NCI-H82 (cell line): ENCODE measurements around the gene EIF2D.
"Not testable (repeated sequence)": the region's sequence is repeated elsewhere in the genome, so short reads cannot be mapped to it uniquely, and the experiment has no call there.

Source experiments
- DNase-seq: peaks from one replicate; lab custom pipeline; 2025; lab: John Stamatoyannopoulos, UW

Gene EIF2D, protein sequence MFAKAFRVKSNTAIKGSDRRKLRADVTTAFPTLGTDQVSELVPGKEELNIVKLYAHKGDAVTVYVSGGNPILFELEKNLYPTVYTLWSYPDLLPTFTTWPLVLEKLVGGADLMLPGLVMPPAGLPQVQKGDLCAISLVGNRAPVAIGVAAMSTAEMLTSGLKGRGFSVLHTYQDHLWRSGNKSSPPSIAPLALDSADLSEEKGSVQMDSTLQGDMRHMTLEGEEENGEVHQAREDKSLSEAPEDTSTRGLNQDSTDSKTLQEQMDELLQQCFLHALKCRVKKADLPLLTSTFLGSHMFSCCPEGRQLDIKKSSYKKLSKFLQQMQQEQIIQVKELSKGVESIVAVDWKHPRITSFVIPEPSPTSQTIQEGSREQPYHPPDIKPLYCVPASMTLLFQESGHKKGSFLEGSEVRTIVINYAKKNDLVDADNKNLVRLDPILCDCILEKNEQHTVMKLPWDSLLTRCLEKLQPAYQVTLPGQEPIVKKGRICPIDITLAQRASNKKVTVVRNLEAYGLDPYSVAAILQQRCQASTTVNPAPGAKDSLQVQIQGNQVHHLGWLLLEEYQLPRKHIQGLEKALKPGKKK

DNA sequence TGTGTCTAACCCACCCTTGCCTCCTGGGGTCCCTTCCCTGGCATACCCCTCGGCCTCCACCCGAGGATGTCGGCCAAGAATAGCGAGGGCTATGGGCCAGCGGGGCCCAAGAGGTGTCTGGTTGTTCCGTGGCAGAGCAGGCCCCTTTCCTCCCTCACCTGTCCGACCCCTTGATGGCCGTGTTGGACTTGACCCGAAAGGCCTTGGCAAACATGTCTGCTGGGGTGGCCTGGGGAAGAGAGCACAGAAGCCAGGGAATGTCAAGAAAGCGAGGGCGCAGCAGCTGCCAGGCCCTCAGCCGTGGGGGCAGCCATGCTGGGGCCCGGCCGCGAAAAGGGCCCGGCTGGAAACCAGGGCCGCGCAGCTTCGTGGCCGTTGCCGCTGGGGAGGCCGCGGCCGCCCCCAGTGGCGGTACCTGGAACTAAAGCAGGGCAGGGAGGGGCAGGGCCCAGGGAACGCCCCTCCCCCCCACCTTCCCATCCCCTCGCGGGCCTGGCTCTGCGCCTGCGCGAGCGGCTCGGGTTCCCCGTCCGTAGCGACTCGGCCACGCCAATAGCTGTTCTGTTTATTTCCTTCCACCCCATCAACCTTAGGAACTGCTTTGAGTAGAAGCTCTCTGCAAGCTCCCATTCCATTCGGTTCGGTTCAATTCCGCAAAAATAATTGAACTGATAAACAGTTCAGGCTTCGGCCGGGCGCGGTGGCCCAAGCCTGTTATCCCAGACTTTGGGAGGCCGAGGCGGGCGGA, at the start of gene EIF2D:
EIF2D (minus strand) TSS at position 337 of the 748 bp plus-strand sequence; CDS start at position 214, 123 bp downstream.
- DNase-seq, result peak; percentile 98

DNA sequence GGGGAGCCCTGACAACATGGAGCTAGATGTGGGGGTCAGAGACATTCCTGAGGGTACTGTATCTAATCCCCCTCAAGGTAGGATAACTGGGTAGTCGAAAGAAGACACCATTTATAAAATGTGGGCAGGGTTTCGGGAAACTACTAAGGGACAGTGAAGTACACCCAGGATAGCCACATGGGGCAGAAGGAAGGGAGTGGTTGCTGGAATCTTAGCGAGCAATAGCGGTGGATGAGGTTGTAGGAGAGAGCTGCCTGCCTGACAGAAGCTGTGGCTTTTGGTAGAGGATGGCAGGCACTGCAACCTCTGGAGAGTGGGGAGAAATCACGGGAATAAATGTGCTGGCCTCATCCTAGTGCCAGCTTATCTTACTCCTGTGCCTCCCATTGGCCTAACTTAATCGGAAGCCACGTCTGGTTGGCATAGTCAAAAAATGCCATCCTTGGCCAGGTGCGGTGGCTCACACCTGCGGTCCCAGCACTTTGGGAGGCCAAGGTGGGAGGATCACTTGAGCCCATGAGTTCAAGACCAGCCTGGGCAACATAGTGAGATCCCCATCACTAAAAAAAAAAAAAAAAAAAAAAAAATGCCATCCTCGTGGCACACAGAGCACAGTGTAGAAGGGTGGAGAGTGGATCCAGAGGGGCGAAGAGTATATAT, 49.0 kb upstream of the EIF2D start:
- DNase-seq, result peak; percentile 16

DNA sequence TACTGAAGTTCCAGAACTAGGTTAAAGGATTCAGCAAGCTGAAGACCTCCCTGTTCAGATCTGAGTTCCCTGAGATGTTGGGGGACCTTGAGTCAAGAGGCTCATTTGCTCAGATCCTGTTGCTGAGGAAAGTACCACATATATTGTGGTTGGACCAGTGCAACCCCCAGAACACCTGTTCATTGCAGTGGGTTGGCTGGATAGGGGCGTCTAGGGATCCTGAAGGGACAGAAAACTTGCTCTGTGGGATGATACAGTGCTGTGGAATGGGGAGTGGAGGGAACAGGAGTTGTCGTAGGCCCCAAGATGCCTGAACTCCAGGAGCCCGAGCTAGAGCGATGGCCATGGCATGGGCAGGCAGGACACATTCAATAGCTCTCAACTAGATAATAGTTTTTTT, 47.9 kb upstream of the EIF2D start:
- DNase-seq, result no peak

DNA sequence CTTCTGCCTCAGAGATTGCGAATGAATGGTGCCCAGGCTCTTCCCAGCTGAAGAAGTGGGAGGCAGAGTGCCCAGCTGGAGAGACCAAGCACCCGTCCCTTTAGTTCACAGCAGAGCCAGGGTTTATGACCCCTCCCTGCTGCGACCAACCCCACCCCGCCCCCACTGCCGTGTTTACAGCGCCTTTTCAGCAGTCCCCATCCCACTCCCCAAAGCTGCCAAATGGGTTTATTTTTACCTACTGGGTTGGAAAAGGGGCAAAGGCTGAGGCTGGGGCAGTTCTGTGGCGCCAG, 46.7 kb upstream of the EIF2D start:
- no peak for DNase-seq

DNA sequence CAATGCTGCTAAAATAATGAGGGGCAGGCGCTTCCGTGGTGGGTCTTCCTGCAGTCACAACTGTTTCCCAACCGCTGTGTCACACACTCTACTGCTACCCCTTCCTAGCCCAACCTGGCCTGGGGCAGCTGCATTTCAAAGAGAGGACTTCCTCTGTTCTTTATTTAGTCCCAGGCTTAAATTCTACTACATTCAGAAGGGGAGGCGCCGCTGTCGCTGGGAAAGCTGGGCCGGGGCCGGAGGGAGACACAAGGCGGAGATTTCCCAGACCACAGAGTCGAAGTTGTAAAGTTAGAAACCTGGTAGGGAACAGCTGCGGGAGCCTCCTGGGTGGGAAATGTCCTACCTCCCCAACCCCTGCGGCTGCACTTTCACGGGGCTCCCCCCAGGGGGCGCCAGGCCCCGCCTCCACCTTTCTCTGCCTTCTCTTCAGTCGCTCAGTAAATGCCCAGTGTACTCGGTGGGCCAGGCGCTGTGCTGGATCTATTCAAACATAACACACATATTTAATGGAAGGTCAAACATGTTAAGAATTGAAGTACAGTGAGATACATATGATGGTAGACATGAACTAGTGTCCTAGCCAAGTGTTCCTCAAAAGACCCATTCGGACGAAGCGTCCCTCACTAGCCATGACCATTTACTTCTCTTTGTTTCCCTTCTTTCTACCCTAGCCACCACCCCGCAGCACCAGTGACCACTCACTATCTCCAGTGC, 46.2 kb upstream of the EIF2D start:
- peak; percentile 61 for DNase-seq

DNA sequence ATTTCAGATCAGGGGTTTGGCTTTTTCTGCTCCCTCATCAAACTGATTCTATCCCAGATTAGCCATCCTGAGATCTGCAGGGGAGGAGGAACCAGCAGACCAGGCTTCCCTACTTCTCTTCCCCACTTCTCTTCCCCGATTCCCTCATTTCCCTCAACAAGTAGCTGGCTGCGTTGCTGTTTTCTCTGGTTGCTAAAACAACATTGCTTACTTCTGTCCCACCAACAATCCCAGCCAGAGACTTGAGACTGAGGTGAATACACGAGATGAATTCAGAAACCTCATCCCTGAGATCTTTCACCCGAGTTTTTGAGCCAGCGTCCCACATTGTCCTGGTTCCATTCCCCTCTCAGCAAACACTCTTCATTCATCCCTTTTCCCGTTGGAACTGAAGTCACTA, 45.5 kb upstream of the EIF2D start:
- no peak for DNase-seq

DNA sequence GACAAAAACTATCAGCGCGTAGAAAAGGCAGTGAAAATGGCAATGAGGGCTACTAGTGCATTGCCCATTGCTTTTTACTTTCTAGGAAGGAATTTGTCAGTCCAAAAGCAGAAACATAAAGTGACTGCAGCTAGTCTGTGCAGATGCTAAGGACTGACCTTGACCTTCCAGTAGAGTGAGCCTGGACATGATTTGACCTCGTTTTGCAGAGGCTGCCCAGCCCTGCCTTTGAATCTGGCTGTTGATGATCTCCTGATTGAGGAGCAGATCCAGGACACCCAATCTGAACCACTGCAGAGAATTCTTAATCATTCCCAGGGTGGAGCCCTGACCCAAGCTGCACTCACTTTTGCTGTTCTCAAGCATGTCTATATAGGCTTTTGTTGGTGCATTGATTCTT, 44.7 kb upstream of the EIF2D start:
- no peak for DNase-seq

DNA sequence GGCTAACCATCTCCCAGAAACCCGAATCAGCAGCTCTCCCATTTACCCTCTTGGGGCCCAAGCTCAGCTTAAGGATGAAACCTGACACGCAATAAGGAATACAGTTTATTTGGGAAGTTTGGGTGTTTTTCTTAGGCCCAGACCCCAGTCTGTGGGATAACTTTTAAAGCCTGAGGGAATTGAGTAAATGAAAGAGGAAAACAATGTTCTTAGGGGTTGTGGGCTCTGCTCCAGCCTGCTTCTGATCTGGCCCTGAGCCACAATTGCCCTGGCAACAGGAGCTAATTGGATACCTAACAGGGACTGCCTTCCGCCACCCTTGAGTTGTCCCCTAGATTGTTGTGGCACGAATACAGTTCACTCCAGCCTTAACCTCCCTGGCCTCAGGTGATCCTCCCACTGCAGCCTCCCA, 43.2 kb upstream of the EIF2D start:
- DNase-seq, result peak; percentile 88

DNA sequence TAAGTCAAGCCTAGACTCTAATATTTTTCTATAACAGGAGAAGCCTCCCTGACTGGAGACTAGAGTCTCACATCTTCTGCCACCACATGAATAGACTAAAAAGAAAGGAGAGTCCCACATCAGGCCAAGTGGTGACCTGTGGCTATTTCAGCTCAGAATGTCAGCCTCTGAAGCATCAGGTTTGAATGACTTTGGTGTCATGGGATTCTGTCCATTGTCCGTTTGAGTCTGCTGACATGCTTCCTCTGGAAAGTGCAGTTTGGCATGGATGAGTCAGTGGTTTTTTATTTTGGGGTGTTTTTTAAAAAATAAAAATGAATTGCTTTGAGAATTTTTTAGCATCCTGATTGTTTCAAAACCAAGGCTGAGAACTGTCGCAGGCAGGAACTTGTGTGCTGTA, 42.6 kb upstream of the EIF2D start:
- no peak for DNase-seq

DNA sequence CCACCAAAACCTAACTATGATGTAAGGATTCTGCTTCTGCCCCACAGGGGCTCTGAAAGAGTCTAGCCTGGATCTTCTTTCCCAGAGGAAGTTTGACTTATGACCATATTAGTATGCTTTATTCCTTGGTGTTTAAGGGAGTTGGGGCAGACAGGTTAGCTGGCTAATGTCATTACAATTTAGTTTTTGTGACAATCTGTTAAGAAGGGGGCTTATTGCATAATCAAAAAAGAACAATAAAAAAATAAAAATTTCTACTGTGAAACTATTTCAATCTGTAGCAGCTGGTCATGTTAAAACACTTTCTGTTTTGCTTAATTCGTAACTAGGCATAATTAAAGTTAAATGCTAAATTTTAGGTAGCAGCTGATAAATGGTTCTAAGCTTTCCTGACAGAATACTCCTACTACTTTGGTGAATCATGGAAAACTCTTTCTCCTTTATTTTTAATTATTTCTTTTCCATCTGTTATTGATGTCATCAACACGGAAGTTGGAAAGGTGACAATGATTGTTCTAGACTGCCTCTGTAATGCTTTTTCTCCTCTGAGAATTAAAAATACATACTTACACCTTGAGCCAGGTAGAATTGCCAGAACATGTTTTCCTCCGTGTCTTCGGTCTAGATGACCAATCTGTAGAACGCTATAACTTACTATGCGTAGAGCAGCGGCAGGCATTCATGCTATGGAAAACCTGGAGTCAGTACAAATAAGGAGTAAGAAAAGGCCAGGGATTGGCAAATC, 41.6 kb upstream of the EIF2D start:
- DNase-seq, result no peak

DNA sequence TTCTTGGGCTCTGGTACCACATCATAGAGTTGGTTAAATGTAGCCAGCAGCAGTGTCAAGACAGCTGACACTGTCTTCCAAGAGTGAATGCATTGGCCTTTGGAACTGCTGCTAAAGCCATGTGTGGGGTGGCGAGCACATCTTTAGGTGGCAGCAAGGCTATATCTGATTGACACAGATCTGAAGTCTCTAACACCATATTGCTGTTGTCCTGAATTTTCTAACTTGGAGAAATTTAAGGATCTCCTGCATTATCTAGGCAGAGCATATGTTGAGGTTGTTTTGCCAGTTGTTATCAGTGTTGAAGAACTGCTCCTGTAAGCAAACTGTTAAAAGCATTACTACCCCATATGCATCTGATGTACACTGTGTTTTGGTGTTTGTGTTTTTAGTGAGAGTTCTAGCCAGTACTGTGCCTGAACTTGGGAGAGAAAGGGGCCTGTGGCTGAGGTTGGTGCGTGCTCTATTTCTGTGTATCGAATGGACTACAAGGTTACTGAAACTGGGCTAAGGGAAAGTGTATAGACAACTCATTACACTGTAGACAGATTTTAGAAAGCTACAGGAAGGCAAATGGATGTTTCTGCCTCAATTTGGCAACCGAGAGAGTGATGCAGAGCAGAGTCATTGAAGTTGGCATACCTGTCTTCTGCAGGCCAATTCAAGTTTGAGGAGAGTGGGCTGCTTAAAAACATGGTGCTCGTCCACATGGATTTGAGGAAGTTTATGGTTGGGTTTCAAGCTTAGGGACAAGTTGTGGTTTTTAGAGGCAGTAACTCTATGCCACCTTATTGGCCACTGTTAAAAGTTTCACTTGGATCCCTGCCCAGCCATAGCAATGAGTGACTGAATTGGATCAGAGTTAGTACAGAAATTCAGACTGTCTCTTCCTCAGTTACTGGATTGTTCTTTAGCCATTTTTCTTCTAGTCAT, 40.0 kb upstream of the EIF2D start:
- DNase-seq, result no peak

DNA sequence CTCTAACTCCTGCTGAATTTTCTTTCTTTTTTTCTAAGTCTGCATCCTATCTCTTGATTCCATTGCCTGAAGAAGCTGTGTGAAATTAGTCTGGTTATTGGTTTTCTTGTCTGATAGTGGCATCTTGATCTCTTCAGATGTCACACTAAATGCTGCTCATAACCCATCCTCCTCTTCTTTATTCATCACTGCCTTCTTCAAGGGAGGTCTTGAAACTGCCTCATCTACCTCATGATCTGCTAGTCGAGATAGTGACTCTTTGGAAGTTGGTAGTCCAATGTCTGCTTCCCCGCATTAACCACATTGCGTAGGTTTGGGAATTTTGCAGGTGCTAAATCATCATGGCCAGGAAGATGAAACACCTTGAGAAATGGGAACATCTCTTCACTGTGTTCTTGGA, 38.7 kb upstream of the EIF2D start:
- DNase-seq, result peak; percentile 71

DNA sequence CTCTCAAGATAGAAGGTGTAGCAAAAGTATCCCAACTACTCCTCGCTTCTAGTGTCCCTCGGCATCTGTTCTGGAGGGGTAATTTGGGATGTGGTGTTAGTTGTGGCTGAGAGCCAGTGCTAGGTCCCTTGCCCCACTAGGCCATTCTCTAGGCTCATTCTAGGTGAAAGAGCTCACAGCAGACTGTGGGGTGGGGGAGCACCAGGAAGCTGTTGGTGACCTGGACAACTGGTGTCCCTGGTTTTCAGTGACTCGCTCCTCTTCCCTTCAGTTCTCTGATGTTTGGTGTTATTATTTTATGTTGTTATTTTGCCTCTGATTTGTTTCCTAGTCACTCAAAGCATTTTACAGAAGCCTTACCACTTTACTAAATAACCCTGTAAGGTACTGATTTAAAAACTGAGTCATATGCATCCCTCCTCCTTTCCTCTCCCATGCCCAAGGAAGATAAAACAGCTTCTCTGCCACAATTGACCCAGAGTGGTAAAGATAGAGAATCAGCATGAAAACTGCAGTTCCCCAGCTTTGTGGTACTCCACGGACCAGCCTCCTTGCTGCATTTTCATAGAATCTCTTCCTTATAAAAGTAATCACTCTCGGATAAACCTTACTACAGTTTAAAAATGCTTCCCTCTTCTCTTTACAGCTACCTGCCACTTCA, 37.1 kb upstream of the EIF2D start:
- peak; percentile 27 for DNase-seq

DNA sequence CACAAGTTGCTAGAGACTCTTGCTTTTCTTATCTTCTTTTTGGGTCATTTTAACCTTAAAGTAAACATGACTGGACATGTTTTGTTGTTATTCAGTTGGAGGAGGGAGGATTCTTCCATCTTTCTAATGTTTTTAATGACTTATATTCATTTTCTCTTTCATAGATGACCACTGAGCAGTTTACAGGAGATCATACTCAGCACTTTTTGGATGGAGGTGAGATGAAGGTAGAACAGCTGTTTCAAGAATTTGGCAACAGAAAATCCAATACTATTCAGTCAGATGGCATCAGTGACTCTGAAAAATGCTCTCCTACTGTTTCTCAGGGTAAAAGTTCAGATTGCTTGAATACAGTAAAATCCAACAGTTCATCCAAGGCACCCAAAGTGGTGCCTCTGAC, 35.0 kb upstream of the EIF2D start:
- DNase-seq, result no peak

DNA sequence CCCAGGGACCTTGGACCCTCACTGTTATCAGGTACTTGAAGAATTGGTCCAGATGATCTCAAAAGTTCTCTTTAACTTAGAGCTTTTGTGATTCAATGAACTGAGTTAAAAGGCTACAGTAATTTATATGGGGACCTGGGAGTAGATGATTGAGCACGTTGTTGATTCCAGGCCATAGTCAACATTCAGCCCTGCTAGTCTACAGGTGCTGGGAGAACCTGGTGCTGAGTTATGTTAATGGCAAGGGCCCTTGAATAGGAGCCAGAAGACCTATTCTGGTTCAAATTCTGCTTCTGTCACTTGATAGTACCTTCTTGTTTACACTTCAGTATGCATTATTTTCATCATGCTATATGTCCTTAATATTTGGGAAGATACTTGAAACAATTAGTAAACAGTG, 34.2 kb upstream of the EIF2D start:
- no peak for DNase-seq

DNA sequence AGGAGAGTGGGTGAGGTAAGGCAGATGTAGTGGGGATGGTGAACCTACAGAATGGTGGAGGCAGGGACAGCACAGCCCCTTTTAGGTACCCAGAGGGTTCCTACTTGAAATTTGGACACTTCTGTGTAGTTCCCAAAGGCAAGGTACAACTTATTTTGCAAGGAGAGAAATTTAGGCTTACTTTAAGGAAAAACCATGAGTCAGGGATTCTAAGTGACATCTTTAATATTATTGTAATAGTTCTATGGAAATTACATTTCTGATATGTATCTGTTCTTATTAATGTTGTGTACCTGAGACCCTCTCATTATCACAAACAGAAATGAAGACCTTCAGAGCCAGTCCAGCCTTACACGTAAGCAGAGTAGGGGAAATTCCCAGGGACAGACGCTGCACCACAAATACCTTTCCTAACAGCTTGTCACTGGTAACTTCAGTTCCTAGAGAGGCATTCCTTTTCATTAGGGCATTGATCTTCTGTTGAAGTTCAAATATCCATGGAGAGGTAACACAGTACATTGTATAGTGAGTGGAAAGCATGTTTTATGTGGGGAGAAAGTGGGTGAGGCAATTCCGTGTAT, 30.9 kb upstream of the EIF2D start:
- DNase-seq, result no peak

DNA sequence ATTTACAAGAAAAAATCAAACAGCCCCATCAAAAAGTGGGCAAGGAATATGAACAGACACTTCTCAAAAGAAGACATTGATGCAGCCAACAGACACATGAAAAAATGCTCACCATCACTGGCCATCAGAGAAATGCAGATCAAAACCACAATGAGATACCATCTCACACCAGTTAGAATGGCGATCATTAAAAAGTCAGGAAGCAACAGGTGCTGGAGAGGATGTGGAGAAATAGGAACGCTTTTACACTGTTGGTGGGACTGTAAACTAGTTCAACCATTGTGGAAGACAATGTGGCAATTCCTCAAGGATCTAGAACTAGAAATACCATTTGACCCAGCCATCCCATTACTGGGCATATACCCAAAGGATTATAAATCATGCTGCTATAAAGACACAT, 29.8 kb upstream of the EIF2D start:
- not testable (repeated sequence) for DNase-seq

DNA sequence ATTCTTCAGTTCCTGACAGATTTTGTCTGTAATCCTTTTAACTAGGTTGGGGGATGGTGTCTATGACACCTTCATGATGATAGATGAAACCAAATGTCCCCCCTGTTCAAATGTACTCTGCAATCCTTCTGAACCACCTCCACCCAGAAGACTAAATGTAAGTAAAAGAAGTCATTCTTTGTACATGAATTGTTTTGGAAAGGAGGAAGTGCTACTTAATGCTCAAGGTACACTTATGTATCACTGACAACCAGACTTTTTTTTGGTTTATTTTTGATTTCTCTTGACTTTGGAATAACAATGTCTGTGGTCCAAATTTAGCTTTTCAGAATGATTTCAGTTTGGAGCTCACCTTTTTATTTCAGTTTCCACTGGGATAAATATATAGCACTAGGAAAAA, 25.3 kb upstream of the EIF2D start:
- DNase-seq, result peak; percentile 89

DNA sequence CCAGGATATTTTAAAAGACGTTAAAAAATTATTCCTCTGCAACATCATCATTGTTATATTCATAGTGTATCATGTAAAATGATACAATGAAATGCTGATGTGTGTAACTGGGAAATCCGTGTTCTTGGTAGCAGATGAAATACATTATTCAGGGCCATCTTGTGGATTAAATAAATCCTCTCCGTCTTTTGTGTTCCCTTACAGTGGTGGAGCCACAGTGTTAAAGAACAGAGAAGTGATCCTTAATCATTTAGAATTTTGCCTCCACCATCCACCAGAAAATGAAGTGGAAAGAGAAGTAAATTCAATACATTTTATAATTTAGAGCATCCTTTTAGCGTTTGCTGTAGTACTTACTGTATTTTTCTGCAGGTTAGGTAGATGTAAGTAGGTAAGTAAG, 24.4 kb upstream of the EIF2D start:
- peak; percentile 50 for DNase-seq
